Liver (tissue), 9 donors: ENCODE measurements around the gene CNR2. TPM values are rescaled to one million over a fixed set of nuclear protein-coding genes. Genes with fewer than 3 reads are reported as not detected.

Experiments used
- DNase-seq: peaks from one replicate; pipeline ENCODE4 v3.0.0-alpha.2; 2017; ENCODE audit warnings: low spot score
- H3K27ac ChIP-seq, 2 donors: one replicate each; pipeline ENCODE4 v1.7.0; 2013; ENCODE audit warnings: inconsistent platforms in 2 of 2, low read length in 2 of 2, control low read depth in 1 of 2, low read depth in 1 of 2, mild to moderate bottlenecking in 1 of 2
- H3K27me3 ChIP-seq, 4 donors: one replicate each; pipeline versions ENCODE4 v1.6.1 to v1.7.0; 2013; ENCODE audit warnings: low read length in 3 of 4, inconsistent platforms in 1 of 4, mild to moderate bottlenecking in 1 of 4, moderate library complexity in 1 of 4; ENCODE audit not compliant: control insufficient read depth in 4 of 4, insufficient read depth in 4 of 4
- H3K36me3 ChIP-seq, 4 donors: one replicate each; pipeline versions ENCODE4 v1.6.1 to v1.7.0; 2013; ENCODE audit warnings: low read length in 3 of 4, mild to moderate bottlenecking in 3 of 4, low read depth in 1 of 4, moderate library complexity in 1 of 4; ENCODE audit not compliant: control insufficient read depth in 4 of 4, insufficient read depth in 3 of 4
- H3K4me1 ChIP-seq, 4 donors: one replicate each; pipeline versions ENCODE4 v1.6.1 to v1.7.0; 2013; ENCODE audit warnings: low read length in 3 of 4, mild to moderate bottlenecking in 3 of 4, moderate library complexity in 1 of 4; ENCODE audit not compliant: control insufficient read depth in 4 of 4, insufficient read depth in 4 of 4
- H3K4me3 ChIP-seq, 3 donors: one replicate each; pipeline versions ENCODE4 v1.6.1 to v1.7.0; 2013; ENCODE audit warnings: low read length in 3 of 3, control low read depth in 1 of 3, low read depth in 1 of 3, mild to moderate bottlenecking in 1 of 3
- H3K9ac ChIP-seq, 2 donors: one replicate each; pipeline ENCODE4 v1.7.0; 2013; ENCODE audit warnings: low read length in 2 of 2, mild to moderate bottlenecking in 2 of 2, moderate library complexity in 2 of 2, control low read depth in 1 of 2, low read depth in 1 of 2
- H3K9me3 ChIP-seq, 4 donors: one replicate each; pipeline versions ENCODE4 v1.6.1 to v1.7.0; 2013; ENCODE audit warnings: low read length in 3 of 4; ENCODE audit not compliant: control insufficient read depth in 4 of 4
- ATF3 ChIP-seq: IDR thresholded peaks from 2 replicates; pipeline ENCODE4 v1.6.1; 2016; ENCODE audit warnings: antibody characterized with exemption
- CTCF ChIP-seq: fragments of 150-350 bp; IDR thresholded peaks from 2 replicates; pipeline ENCODE4 v1.5.1; 2017; ENCODE audit warnings: improper control_type of control experiment, low read depth, low read length; ENCODE audit not compliant: missing input control
- EGR1 ChIP-seq, 2 donors: IDR thresholded peaks; 2 replicates each; pipeline ENCODE4 v1.6.1; 2016 to 2018; ENCODE audit warnings: antibody characterized with exemption in 2 of 2, low read depth in 2 of 2
- FOXA1 ChIP-seq: IDR thresholded peaks from 2 replicates; pipeline ENCODE4 v1.6.1; 2016; ENCODE audit warnings: antibody characterized with exemption
- FOXA2 ChIP-seq: IDR thresholded peaks from 2 replicates; pipeline ENCODE4 v1.6.1; 2016; ENCODE audit warnings: antibody characterized with exemption
- GABPA ChIP-seq, 2 donors: IDR thresholded peaks in 1 of 2; conservative IDR thresholded peaks in 1 of 2; 2 replicates each; pipeline ENCODE4 v1.6.1; 2016; ENCODE audit warnings: antibody characterized with exemption in 2 of 2, mild to moderate bottlenecking in 1 of 2, moderate library complexity in 1 of 2
- HNF4A ChIP-seq, 2 donors: conservative IDR thresholded peaks; 2 replicates each; pipeline ENCODE4 v1.6.1; 2016; ENCODE audit warnings: antibody characterized with exemption in 2 of 2, mild to moderate bottlenecking in 2 of 2
- HNF4G ChIP-seq: IDR thresholded peaks from 2 replicates; pipeline ENCODE4 v1.6.1; 2016; ENCODE audit warnings: antibody characterized with exemption
- JUND ChIP-seq, 2 donors: IDR thresholded peaks; 2 replicates each; pipeline ENCODE4 v1.6.1; 2016; ENCODE audit warnings: antibody characterized with exemption in 2 of 2
- MAX ChIP-seq: IDR thresholded peaks from 2 replicates; pipeline ENCODE4 v1.6.1; 2016; ENCODE audit warnings: antibody characterized with exemption
- NR2F2 ChIP-seq: IDR thresholded peaks from 2 replicates; pipeline ENCODE4 v1.6.1; 2016; ENCODE audit warnings: antibody characterized with exemption
- RAD21 ChIP-seq, 2 donors: IDR thresholded peaks; 2 replicates each; pipeline ENCODE4 v1.6.1; 2016; ENCODE audit warnings: antibody characterized with exemption in 2 of 2, mild to moderate bottlenecking in 2 of 2
- REST ChIP-seq: IDR thresholded peaks from 2 replicates; pipeline ENCODE4 v1.6.1; 2016; ENCODE audit warnings: antibody characterized with exemption, mild to moderate bottlenecking
- RXRA ChIP-seq, 2 donors: IDR thresholded peaks; 2 replicates each; pipeline ENCODE4 v1.6.1; 2017 to 2018; ENCODE audit warnings: antibody characterized with exemption in 2 of 2, mild to moderate bottlenecking in 1 of 2
- SP1 ChIP-seq: IDR thresholded peaks from 2 replicates; pipeline ENCODE4 v1.6.1; 2018; ENCODE audit warnings: antibody characterized with exemption, mild to moderate bottlenecking
- TAF1 ChIP-seq: conservative IDR thresholded peaks from 2 replicates; pipeline ENCODE4 v1.6.1; 2016; ENCODE audit warnings: antibody characterized with exemption, mild to moderate bottlenecking
- YY1 ChIP-seq: IDR thresholded peaks from 2 replicates; pipeline ENCODE4 v1.6.1; 2016; ENCODE audit warnings: antibody characterized with exemption, mild to moderate bottlenecking
- ZBTB33 ChIP-seq: IDR thresholded peaks from 2 replicates; pipeline ENCODE4 v1.6.1; 2016; ENCODE audit warnings: antibody characterized with exemption
- WGBS: extraction: QIAGEN DNeasy Blood & Tissue Kit; methylation state at CpG from one replicate; pipeline ENCODE4 v1.1.7; 2013; 5-methylcytosine and 5-hydroxymethylcytosine counted together
- polyA plus RNA-seq, 2 donors: library from polyadenylated mRNA; stranded (reverse) in 1 of 2; unstranded in 1 of 2; fragments of 200-250 nt in 1 of 2; fragments of >200 nt in 1 of 2; fragmentation: Nextera tagmentation in 1 of 2; extraction: Ambion mirVana in 1 of 2; gene quantifications; one replicate each; pipeline versions ENCODE4 v1.2.1 to v1.2.3, GENCODE V29; 2013 to 2015
- total RNA-seq, 2 donors: library from RNA; depleted of rRNA; stranded (reverse); fragments of >200 nt; gene quantifications; one replicate each; pipeline ENCODE4 v1.2.3, GENCODE V29; 2014
- donor health status: healthy.
- donor health status: healthy.
- donor health status: healthy.
- donor health status: healthy.
- donor health status: healthy.

CNR2 gene
- total and polyA plus RNA-seq, 4 donors = 0.03 to 0.28 (median 0.09) TPM

DNA sequence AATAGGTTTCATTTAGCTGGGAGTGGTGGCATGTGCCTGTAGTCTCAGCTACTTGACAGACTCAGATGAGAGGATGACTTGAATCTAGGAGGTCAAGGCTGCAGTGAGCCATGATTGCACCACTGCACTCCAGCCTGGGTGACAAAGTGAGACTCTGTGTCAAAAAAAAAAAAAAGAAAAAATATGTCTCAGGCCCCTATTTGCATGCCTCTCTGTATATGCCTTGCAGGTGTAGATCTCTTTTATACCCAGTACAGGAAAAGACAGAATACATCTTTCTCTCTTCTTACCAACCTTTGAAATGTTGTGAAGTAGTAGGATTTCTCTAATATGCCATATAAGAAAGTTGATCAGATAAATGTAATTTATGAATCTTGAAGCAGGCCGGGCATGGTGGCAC, 6.4 kb downstream of the CNR2 start:
- Histone ChIP-seq H3K4me1 (peaks cover 0 to 3% (median 2%) of the 10 kb centered on the region in 4 donors), H3K4me3 (no peak overlapping the region), H3K9ac (no peak overlapping the region), H3K27me3 (peaks cover 0 to 4% (median under 1%) of the 10 kb centered on the region in 4 donors), H3K27ac (no peak overlapping the region), H3K9me3 (no peaks in the 10 kb centered on the region), H3K36me3 (no peaks in the 10 kb centered on the region)
- no peak for DNase-seq
- TF ChIP-seq FOXA2 (no peak), YY1 (no peak), NR2F2 (no peak), GABPA (IDR thresholded peaks at IDR 0.05 in 1 of 2, conservative IDR thresholded peaks at IDR 0.05 in 1 of 2) (no peak), ZBTB33 (no peak), TAF1 (no peak), RAD21 (IDR thresholded peaks at IDR 0.05) (no peak), RXRA (IDR thresholded peaks at IDR 0.05) (no peak), HNF4G (no peak), REST (no peak), SP1 (no peak), JUND (IDR thresholded peaks at IDR 0.05) (no peak), EGR1 (IDR thresholded peaks at IDR 0.05; ENCODE audit: low read depth in 2 of 2) (no peak), MAX (no peak), HNF4A (conservative IDR thresholded peaks at IDR 0.05) (no peak), CTCF (no peak), FOXA1 (no peak), ATF3 (no peak)
- 90% methylated on average over 1 of the region's 1 CpG for WGBS
